GM12878 (cell line): ENCODE measurements around the gene STXBP1. TPM values are rescaled to one million over a fixed set of nuclear protein-coding genes. Genes with fewer than 3 reads are reported as not detected.

Experiments used
- ATAC-seq: fragments of 200-7000 bp; cut with Tn5 transposase; 3 replicates; pipeline ENCODE4 v1.9.1; 2020; ENCODE audit warnings: mild to moderate bottlenecking, moderate library complexity
- BruUV-seq: library from RNA; stranded (reverse); fragments of 400-500 nt; replicated peaks from 2 replicates; lab custom pipeline; 2021; lab: Mats Ljungman, UMichigan
- CTCF ChIA-PET: fragments of 300-600 bp; sonication (Branson Sonifier 250); formaldehyde crosslinking; extraction: SDS; loops from one replicate; lab custom pipeline; 2021; ENCODE audit warnings: inconsistent platforms; lab: Yijun Ruan, JAX
- POLR2A ChIA-PET: fragments of 350-600 bp; formaldehyde crosslinking; extraction: SDS; loops from one replicate; lab custom pipeline; 2021; ENCODE audit warnings: inconsistent platforms; lab: Charles Lee
- RAD21 ChIA-PET: fragments of 300-600 bp; sonication (Branson Sonifier 250); formaldehyde crosslinking; loops from one replicate; lab custom pipeline; 2023; ENCODE audit warnings: antibody characterized with exemption; ENCODE audit not compliant: unreplicated experiment; lab: Charles Lee
- SMC1A ChIA-PET: fragments of 300-600 bp; sonication (Branson Sonifier 250); formaldehyde crosslinking; loops from one replicate; lab custom pipeline; 2023; ENCODE audit not compliant: unreplicated experiment, uncharacterized antibody; lab: Charles Lee
- DNase-seq: peaks from one replicate; pipeline ENCODE4 v3.0.0-alpha.2; 2011; ENCODE audit warnings: low read depth, low spot score
- FAIRE-seq: peaks from 3 replicates; lab custom pipeline; 2011; peaks lifted over from hg19 to GRCh38; lab: Jason Lieb, UNC
- H2AFZ ChIP-seq: 2 replicates; pipeline ENCODE4 v1.6.0; 2011; ENCODE audit warnings: low read depth, low read length, control low read depth; ENCODE audit not compliant: control insufficient read depth
- H3K27ac ChIP-seq: 2 replicates; pipeline ENCODE4 v1.5.1; 2011; ENCODE audit warnings: control low read depth; ENCODE audit not compliant: control insufficient read depth, insufficient read depth
- H3K27me3 ChIP-seq, 2 experiments: replicated peaks in 1 of 2; 2 replicates each; pipeline versions ENCODE4 v1.6.0 to v1.6.1; 2011; ENCODE audit warnings: low read length in 1 of 2; ENCODE audit not compliant: control insufficient read depth in 2 of 2, insufficient read depth in 2 of 2
- H3K36me3 ChIP-seq, 2 experiments: 2 replicates each; pipeline ENCODE4 v1.5.1; 2011; ENCODE audit warnings: low read length in 1 of 2; ENCODE audit not compliant: control insufficient read depth in 2 of 2, insufficient read depth in 2 of 2
- H3K4me1 ChIP-seq: 2 replicates; pipeline ENCODE4 v1.6.1; 2011; ENCODE audit warnings: mild to moderate bottlenecking, low read length, moderate library complexity, mixed read lengths; ENCODE audit not compliant: control insufficient read depth, insufficient read depth
- H3K4me2 ChIP-seq: 2 replicates; pipeline ENCODE4 v1.6.0; 2011; ENCODE audit warnings: control low read depth; ENCODE audit not compliant: control insufficient read depth, insufficient read depth
- H3K4me3 ChIP-seq: fragments of 200-600 bp; sonication (generic); 2 replicates; pipeline ENCODE4 v1.5.1; 2016
- H3K79me2 ChIP-seq: 2 replicates; pipeline ENCODE4 v1.6.0; 2011; ENCODE audit warnings: low read length; ENCODE audit not compliant: control insufficient read depth, insufficient read depth
- H3K9ac ChIP-seq: 2 replicates; pipeline ENCODE4 v1.8.0; 2011; ENCODE audit warnings: low read length, control low read depth, mixed read lengths; ENCODE audit not compliant: control insufficient read depth, insufficient read depth
- H3K9me3 ChIP-seq: replicated peaks from 3 replicates; pipeline ENCODE4 v1.5.1; 2011; ENCODE audit warnings: mild to moderate bottlenecking, low read length; ENCODE audit not compliant: control insufficient read depth, insufficient read depth
- H4K20me1 ChIP-seq: 2 replicates; pipeline ENCODE4 v1.6.0; 2011; ENCODE audit not compliant: control insufficient read depth, insufficient read depth
- CEBPZ ChIP-seq: fragments of 150-350 bp; IDR thresholded peaks from 2 replicates; pipeline ENCODE4 v1.6.1; 2016; ENCODE audit warnings: low read depth, low read length
- FOXM1 ChIP-seq: IDR thresholded peaks from 2 replicates; pipeline ENCODE4 v1.6.1; 2012; ENCODE audit warnings: low read depth, mild to moderate bottlenecking, inconsistent platforms, low read length, moderate library complexity
- HDAC2 ChIP-seq: fragments of 200-600 bp; sonication (generic); IDR thresholded peaks from 2 replicates; pipeline ENCODE4 v1.6.1; 2017
- SPI1 ChIP-seq: IDR thresholded peaks from 2 replicates; pipeline ENCODE4 v1.6.1; 2011; ENCODE audit warnings: low read depth, mild to moderate bottlenecking, low read length, moderate library complexity, borderline replicate concordance; ENCODE audit not compliant: insufficient read depth
- WGBS: methylation state at CpG from one replicate; pipeline ENCODE4 v1.1.6; 2016; ENCODE audit warnings: low lambda C conversion rate; ENCODE audit not compliant: insufficient replicate concordance, insufficient coverage; ENCODE audit errors: missing lambda C conversion rate; 5-methylcytosine and 5-hydroxymethylcytosine counted together
- in situ Hi-C: fragments of 300-500 bp; cut with MboI; formaldehyde crosslinking; loops from 9 replicates; pipeline ENCODE4 v1.14.3; 2018; ENCODE audit warnings: mixed read lengths
- intact Hi-C: fragments of 100-400 bp; cut with micrococcal nuclease; formaldehyde crosslinking; loops from one replicate; pipeline ENCODE4 v1.14.2; 2022; ENCODE audit not compliant: unreplicated experiment
- polyA plus RNA-seq, 11 experiments: library from polyadenylated mRNA; depleted of rRNA in 4 of 11; unstranded in 6 of 11; stranded (reverse) in 5 of 11; fragments of >200 nt; fragmentation: Nextera tagmentation in 4 of 11; fragmentation: Illumina TruSeq in 1 of 11; extraction: Ambion mirVana in 4 of 11; extraction: Trizol in 1 of 11; gene quantifications; 1 replicate in 1 of 11; 2 replicates in 10 of 11; pipeline versions ENCODE4 v1.2.1 to v1.2.3, GENCODE V29; 2011 to 2016; ENCODE audit warnings: inconsistent platforms in 2 of 11, missing spikeins in 2 of 11, low read depth in 1 of 11
- total RNA-seq, 4 experiments: library from RNA; depleted of rRNA in 3 of 4; stranded (reverse); fragments of >200 nt in 3 of 4; fragmentation: Illumina TruSeq in 1 of 4; extraction: Trizol in 1 of 4; gene quantifications; 2 replicates each; pipeline versions ENCODE4 v1.2.1 to v1.2.3, GENCODE V29; 2013 to 2021

The STXBP1 gene
- total and polyA plus RNA-seq, 10 of the 15 experiments (the other 5 are each of a cell fraction or from before 2014, with no cell fraction given): 0.08 to 0.85 (median 0.31) TPM; not detected in 3

DNA sequence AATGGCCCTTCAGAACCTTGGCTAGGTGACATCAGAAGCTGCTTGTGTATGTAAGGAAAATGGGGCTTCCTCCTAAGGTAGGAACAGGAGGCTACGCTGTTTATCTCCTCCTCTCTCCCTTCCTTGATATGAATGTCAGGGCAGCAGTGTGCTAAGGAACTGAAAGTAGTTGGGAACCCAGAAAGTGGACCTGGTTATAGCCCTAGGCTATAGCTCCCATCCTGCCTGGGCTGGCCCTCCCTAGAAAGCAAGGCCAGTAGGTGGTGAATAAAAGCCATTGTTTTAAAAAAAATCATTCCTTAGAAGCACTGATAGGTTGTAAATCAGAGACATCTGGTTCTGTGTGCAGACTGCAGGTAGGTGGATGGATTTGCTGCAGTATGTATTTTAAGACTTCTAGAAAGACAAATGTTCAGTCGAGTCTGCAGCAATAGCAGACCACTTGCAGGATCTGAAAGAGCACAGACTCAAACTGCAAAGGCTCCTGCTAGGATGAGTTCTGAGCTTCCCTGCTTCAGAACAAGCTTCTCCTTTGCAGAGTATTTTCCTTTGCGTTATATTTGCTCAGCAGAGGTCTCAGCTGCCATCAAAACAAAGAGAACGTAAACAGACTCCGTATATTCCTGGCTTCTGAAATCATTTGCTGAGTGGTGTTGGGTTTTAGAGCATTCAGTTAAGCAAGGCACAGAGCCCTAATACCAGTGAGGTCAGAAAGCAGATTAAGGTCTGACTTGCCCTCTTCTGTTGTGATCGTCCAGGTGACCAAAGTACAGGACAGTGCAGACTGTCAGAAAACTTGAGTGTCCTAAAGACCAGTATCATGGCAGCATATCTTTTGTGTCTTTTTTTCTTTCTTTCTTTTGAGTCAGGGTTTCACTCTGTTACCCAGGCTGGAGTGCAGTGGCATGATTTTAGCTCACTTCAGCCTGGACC is 74.7 kb downstream of the STXBP1 start:
- no peak overlapping the region for H2AFZ ChIP-seq
- DNase-seq (no peak), FAIRE-seq (no peak), ATAC-seq (no peak)
- H3K79me2 ChIP-seq: no peaks in the 10 kb centered on the region
- no TSS peak for BruUV-seq
- ChIA-PET POLR2A (no interaction called here), RAD21 (no interaction called here), CTCF (interaction anchor here (0.6 to 1.0 kb wide), 2 partner anchors 48 to 53 kb away, joined by 3 to 4 read pairs; partner anchors contain the start of gene TOR2A), SMC1A (no interaction called here)
- no peak overlapping the region for H3K4me3 ChIP-seq
- H3K36me3 ChIP-seq: no peaks in the 10 kb centered on the region
- H3K4me1 ChIP-seq: no peaks in the 10 kb centered on the region
- no peak overlapping the region for H3K27ac ChIP-seq
- no peaks in the 10 kb centered on the region; a peak in 3 of 4 replicates for H3K27me3 ChIP-seq
- TF ChIP-seq SPI1 (0 out of 2 replicates have a peak, but pooled peaks have one; percentile 5), FOXM1 (no peak), CEBPZ (no peak), HDAC2 (no peak)
- WGBS: 52% methylated on average over 6 of the region's 6 CpGs
- no peak overlapping the region for H3K4me2 ChIP-seq
- intact Hi-C loops: no loop called here
- in situ Hi-C loops: no loop called here
- no peak overlapping the region for H3K9ac ChIP-seq
- no peaks in the 10 kb centered on the region for H3K9me3 ChIP-seq
- H4K20me1 ChIP-seq: no peaks in the 10 kb centered on the region
